NCI-H1048 (cell line): ENCODE measurements around the gene NR3C2.
"Not testable (repeated sequence)": the region's sequence is repeated elsewhere in the genome, so short reads cannot be mapped to it uniquely, and the experiment has no call there.

Experiments used
- DNase-seq: peaks from one replicate; lab custom pipeline; 2025; lab: John Stamatoyannopoulos, UW

Gene NR3C2

GRCh38 chr4:148110169-148110568 is 332.0 kb downstream of the NR3C2 start:
- no peak for DNase-seq

GRCh38 chr4:148109216-148109615 is 333.0 kb downstream of the NR3C2 start:
- DNase-seq = no peak

GRCh38 chr4:148108766-148109165 is 333.4 kb downstream of the NR3C2 start:
- DNase-seq = no peak

- no peak for DNase-seq
Observed at GRCh38 chr4:148103597-148104355, 338.4 kb downstream of the NR3C2 start.

GRCh38 chr4:148101790-148102189 is 340.4 kb downstream of the NR3C2 start:
- DNase-seq = no peak

- DNase-seq = no peak
Observed at GRCh38 chr4:148101235-148101634, 341.0 kb downstream of the NR3C2 start.

GRCh38 chr4:148097801-148098200 is 344.4 kb downstream of the NR3C2 start:
- DNase-seq = no peak

- DNase-seq = no peak
Observed at GRCh38 chr4:148095346-148095923, 346.8 kb downstream of the NR3C2 start.

GRCh38 chr4:148094149-148094548 is 348.1 kb downstream of the NR3C2 start:
- DNase-seq = no peak

- DNase-seq = no peak
Observed at GRCh38 chr4:148093065-148093464, 349.1 kb downstream of the NR3C2 start.

- DNase-seq = no peak
Observed at GRCh38 chr4:148092316-148093014, 349.7 kb downstream of the NR3C2 start.

- no peak for DNase-seq
Observed at GRCh38 chr4:148091896-148092295, 350.3 kb downstream of the NR3C2 start.

GRCh38 chr4:148090503-148091476 is 351.4 kb downstream of the NR3C2 start:
- DNase-seq = no peak

- no peak for DNase-seq
Observed at GRCh38 chr4:148090029-148090428, 352.2 kb downstream of the NR3C2 start.

GRCh38 chr4:148089624-148090023 is 352.6 kb downstream of the NR3C2 start:
- no peak for DNase-seq

GRCh38 chr4:148083073-148083472 is 359.1 kb downstream of the NR3C2 start:
- not testable (repeated sequence) for DNase-seq

- DNase-seq = no peak
Observed at GRCh38 chr4:148081745-148082144, 360.5 kb downstream of the NR3C2 start.

GRCh38 chr4:148081267-148081666 is 360.9 kb downstream of the NR3C2 start:
- DNase-seq = no peak

GRCh38 chr4:148079961-148080360 is 362.3 kb downstream of the NR3C2 start:
- no peak for DNase-seq

- DNase-seq = no peak
Observed at GRCh38 chr4:148078061-148078460, 364.2 kb downstream of the NR3C2 start.

GRCh38 chr4:148077581-148077980 is 364.6 kb downstream of the NR3C2 start:
- no peak for DNase-seq

- no peak for DNase-seq
Observed at GRCh38 chr4:148076964-148077363, 365.2 kb downstream of the NR3C2 start.
